Gastrocnemius medialis (tissue), 4 donors: Measurements from ENCODE around the gene UPF3A. TPM values are rescaled to one million over a fixed set of nuclear protein-coding genes. Genes with fewer than 3 reads are reported as not detected.
"Not testable (repeated sequence)": the region's sequence is repeated elsewhere in the genome, so short reads cannot be mapped to it uniquely, and the experiment has no call there.

Experiments used
- ATAC-seq, 2 donors: fragments of 150-250 bp; one replicate each; pipeline ENCODE4 v1.9.1; 2016
- DNase-seq, 2 donors: peaks; one replicate each; pipeline ENCODE4 v3.0.0-alpha.2; 2019
- H3K27ac ChIP-seq, 4 donors: fragments of 200-600 bp; sonication (generic); 1 replicate in 1 of 4; 2 replicates in 3 of 4; pipeline ENCODE4 v1.5.1; 2016 to 2018; ENCODE audit warnings: mild to moderate bottlenecking in 2 of 4, moderate library complexity in 1 of 4
- H3K27me3 ChIP-seq, 3 donors: fragments of 200-600 bp; sonication (generic) in 2 of 3; 1 replicate in 1 of 3; 2 replicates in 2 of 3; pipeline versions ENCODE4 v1.5.1 to v1.6.0; 2016 to 2019; ENCODE audit warnings: mild to moderate bottlenecking in 1 of 3, moderate library complexity in 1 of 3
- H3K36me3 ChIP-seq, 2 donors: fragments of 200-600 bp; sonication (generic) in 1 of 2; one replicate each; pipeline ENCODE4 v1.5.1; 2017 to 2018
- H3K4me1 ChIP-seq, 2 donors: fragments of 200-600 bp; sonication (generic) in 1 of 2; one replicate each; pipeline ENCODE4 v1.5.1; 2016 to 2017; ENCODE audit warnings: mild to moderate bottlenecking in 2 of 2
- H3K4me3 ChIP-seq, 4 donors: fragments of 200-600 bp; sonication (generic) in 3 of 4; 1 replicate in 1 of 4; 2 replicates in 3 of 4; pipeline ENCODE4 v1.5.1; 2016 to 2019; ENCODE audit warnings: mild to moderate bottlenecking in 2 of 4
- H3K9me3 ChIP-seq, 3 donors: fragments of 200-600 bp; sonication (generic) in 2 of 3; 1 replicate in 1 of 3; 2 replicates in 2 of 3; pipeline ENCODE4 v1.5.1; 2016 to 2019
- CTCF ChIP-seq, 5 experiments: fragments of 450-650 bp in 3 of 5; fragments of 200-600 bp in 2 of 5; sonication (generic) in 2 of 5; IDR thresholded peaks in 4 of 5; conservative IDR thresholded peaks in 1 of 5; 1 replicate in 4 of 5; 2 replicates in 1 of 5; pipeline ENCODE4 v1.5.1; 2016 to 2019; ENCODE audit warnings: antibody characterized with exemption in 5 of 5, mild to moderate bottlenecking in 3 of 5, moderate library complexity in 3 of 5
- POLR2A ChIP-seq, 2 donors: fragments of 450-650 bp; IDR thresholded peaks; one replicate each; pipeline ENCODE4 v1.6.1; 2017; ENCODE audit warnings: antibody characterized with exemption in 2 of 2, mild to moderate bottlenecking in 2 of 2, moderate library complexity in 2 of 2
- in situ Hi-C, 4 donors: fragments of 200-750 bp; cut with MboI; loops; one replicate each; pipeline versions ENCODE4 v1.15.0 to v1.8.0; 2017; ENCODE audit warnings: low sequenced_read_pairs in 4 of 4
- intact Hi-C: fragments of 100-400 bp; cut with DNase I; formaldehyde crosslinking; loops from one replicate; pipeline ENCODE4 v1.15.1; 2023; ENCODE audit warnings: low total_unique reads
- total RNA-seq, 4 donors: library from RNA; depleted of rRNA; stranded (reverse); fragments of >200 nt; gene quantifications; one replicate each; pipeline versions ENCODE4 v1.1.0 to v1.2.3, GENCODE V29; 2016

UPF3A gene
- total RNA-seq, 4 donors from 2014 or later, result 9.1 to 43.9 (median 24.0) TPM

GRCh38 chr13:114243971-114244370, 37.4 kb upstream of the UPF3A start:
- in situ Hi-C loops (no loop called here), intact Hi-C loops (no loop called here)
- TF ChIP-seq CTCF (IDR thresholded peaks at IDR 0.05 in 4 of 5, conservative IDR thresholded peaks at IDR 0.05 in 1 of 5), result no peak
- TF ChIP-seq POLR2A (IDR thresholded peaks at IDR 0.05), result no peak
- ATAC-seq (no peak), DNase-seq (no peak)
- Histone ChIP-seq H3K4me1 (no peaks in the 10 kb centered on the region), H3K27me3 (no peaks in the 10 kb centered on the region), H3K36me3 (peaks cover 5 to 99% of the 10 kb centered on the region in 2 donors), H3K4me3 (no peak overlapping the region), H3K9me3 (no peaks in the 10 kb centered on the region), H3K27ac (no peak overlapping the region)

GRCh38 chr13:114244637-114245036, 36.8 kb upstream of the UPF3A start:
- DNase-seq (no peak), ATAC-seq (no peak)
- no peak overlapping the region for H3K27ac ChIP-seq
- TF ChIP-seq POLR2A (IDR thresholded peaks at IDR 0.05) (no peak), CTCF (IDR thresholded peaks at IDR 0.05 in 4 of 5, conservative IDR thresholded peaks at IDR 0.05 in 1 of 5) (no peak)
- no peak overlapping the region for H3K4me3 ChIP-seq
- H3K4me1 ChIP-seq, result no peaks in the 10 kb centered on the region
- peaks cover 5 to 99% of the 10 kb centered on the region in 2 donors for H3K36me3 ChIP-seq
- in situ Hi-C loops (no loop called here), intact Hi-C loops (no loop called here)
- H3K9me3 ChIP-seq, result no peaks in the 10 kb centered on the region
- no peaks in the 10 kb centered on the region for H3K27me3 ChIP-seq

- H3K36me3 ChIP-seq, result peaks cover 5 to 96% of the 10 kb centered on the region in 2 donors
- in situ Hi-C loops, result no loop called here
- intact Hi-C loops, result no loop called here
- no peak overlapping the region for H3K27ac ChIP-seq
- no peaks in the 10 kb centered on the region for H3K27me3 ChIP-seq
- H3K4me3 ChIP-seq, result no peak overlapping the region
- TF ChIP-seq CTCF (IDR thresholded peaks at IDR 0.05 in 4 of 5, conservative IDR thresholded peaks at IDR 0.05 in 1 of 5) (no peak), POLR2A (IDR thresholded peaks at IDR 0.05) (no peak)
- no peak for ATAC-seq
- no peak for DNase-seq
- no peaks in the 10 kb centered on the region for H3K4me1 ChIP-seq
- no peaks in the 10 kb centered on the region for H3K9me3 ChIP-seq
These were observed 33.4 kb upstream of the UPF3A start for GRCh38 chr13:114248011-114248410.

GRCh38 chr13:114249077-114249476, 32.3 kb upstream of the UPF3A start:
- H3K36me3 ChIP-seq, result peaks cover under 1 to 90% of the 10 kb centered on the region in 2 donors
- H3K4me1 ChIP-seq, result no peaks in the 10 kb centered on the region
- TF ChIP-seq CTCF (IDR thresholded peaks at IDR 0.05 in 4 of 5, conservative IDR thresholded peaks at IDR 0.05 in 1 of 5), result no peak
- TF ChIP-seq POLR2A (IDR thresholded peaks at IDR 0.05), result no peak
- no peak overlapping the region for H3K27ac ChIP-seq
- intact Hi-C loops (no loop called here), in situ Hi-C loops (no loop called here)
- DNase-seq, result no peak
- H3K27me3 ChIP-seq, result no peaks in the 10 kb centered on the region
- H3K9me3 ChIP-seq, result no peaks in the 10 kb centered on the region
- H3K4me3 ChIP-seq, result no peak overlapping the region
- ATAC-seq, result no peak

- H3K27ac ChIP-seq, H3K4me3 ChIP-seq, H3K9me3 ChIP-seq, H3K4me1 ChIP-seq, intact Hi-C loops, in situ Hi-C loops, H3K27me3 ChIP-seq, ATAC-seq, DNase-seq: not testable (repeated sequence)
- H3K36me3 ChIP-seq, result peaks cover 0 to 85% of the 10 kb centered on the region in 2 donors
These were observed 29.6 kb upstream of the UPF3A start for GRCh38 chr13:114251639-114252440.
